HCT116 (cell line): ENCODE data around the gene SHROOM3. TPM values are rescaled to one million over a fixed set of nuclear protein-coding genes. Genes with fewer than 3 reads are reported as not detected.
"Not testable (repeated sequence)": the region's sequence is repeated elsewhere in the genome, so short reads cannot be mapped to it uniquely, and the experiment has no call there.

Experiments used
- ATAC-seq: fragments of 200-7000 bp; cut with Tn5 transposase; 2 replicates; pipeline ENCODE4 v1.9.1; 2020; ENCODE audit warnings: mild to moderate bottlenecking, moderate library complexity
- BruUV-seq: library from RNA; stranded (reverse); fragments of 400-500 nt; replicated peaks from 2 replicates; lab custom pipeline; 2021; lab: Mats Ljungman, UMichigan
- CTCF ChIA-PET: fragments of 300-600 bp; sonication (Branson Sonifier 250); formaldehyde crosslinking; loops from one replicate; lab custom pipeline; 2021; ENCODE audit warnings: antibody characterized with exemption; lab: Charles Lee
- POLR2A ChIA-PET: fragments of 300-600, 350-600 bp; sonication (Branson Sonifier 250); formaldehyde crosslinking; loops from one replicate; lab custom pipeline; 2021; ENCODE audit warnings: antibody characterized with exemption; lab: Charles Lee
- RAD21 ChIA-PET, 2 experiments: fragments of 300-600 bp; sonication (Branson Sonifier 250); formaldehyde crosslinking; loops; one replicate each; lab custom pipeline; 2023; ENCODE audit warnings: low total read pairs in 2 of 2; ENCODE audit not compliant: uncharacterized antibody in 2 of 2, unreplicated experiment in 2 of 2, low non-redundant PET in 1 of 2; lab: Charles Lee
- DNase-seq: peaks from one replicate; pipeline ENCODE4 v3.0.0-alpha.2; 2010; ENCODE audit warnings: low read depth, low spot score
- H2AFZ ChIP-seq: fragments of 200-600 bp; shearing (Covaris generic), sonication (generic); 2 replicates; pipeline ENCODE4 v1.6.1; 2017; ENCODE audit warnings: low read depth, mixed run types, mixed read lengths, antibody characterized with exemption, low read length; ENCODE audit not compliant: poor library complexity, severe bottlenecking
- H3K27ac ChIP-seq: 2 replicates; pipeline ENCODE4 v1.5.1; 2012; ENCODE audit warnings: low read depth, low read length
- H3K27me3 ChIP-seq: fragments of 200-600 bp; sonication (generic); 2 replicates; pipeline ENCODE4 v1.6.1; 2016; ENCODE audit warnings: mixed run types, low read length, mixed read lengths; ENCODE audit not compliant: insufficient read depth
- H3K36me3 ChIP-seq, 2 experiments: fragments of 200-500 bp in 1 of 2; fragments of 200-600 bp in 1 of 2; sonication (Bioruptor generic) in 1 of 2; sonication (generic) in 1 of 2; 2 replicates each; pipeline versions ENCODE4 v1.5.1 to v1.6.1; 2014 to 2016; ENCODE audit warnings: low read length in 2 of 2, inconsistent platforms in 1 of 2, mixed read lengths in 1 of 2, mixed run types in 1 of 2; ENCODE audit not compliant: insufficient read depth in 2 of 2, control insufficient read depth in 1 of 2
- H3K4me1 ChIP-seq, 2 experiments: fragments of 200-600 bp in 1 of 2; sonication (generic) in 1 of 2; 2 replicates each; pipeline versions ENCODE4 v1.5.1 to v1.6.1; 2012 to 2017; ENCODE audit warnings: low read length in 2 of 2, inconsistent platforms in 1 of 2, mild to moderate bottlenecking in 1 of 2, mixed read lengths in 1 of 2, mixed run types in 1 of 2, moderate library complexity in 1 of 2; ENCODE audit not compliant: insufficient read depth in 2 of 2, control insufficient read depth in 1 of 2
- H3K4me2 ChIP-seq: fragments of 200-600 bp; sonication (generic); 2 replicates; pipeline ENCODE4 v1.6.1; 2017; ENCODE audit warnings: mixed run types, low read length, mixed read lengths
- H3K4me3 ChIP-seq, 2 experiments: fragments of 200-600 bp in 1 of 2; sonication (generic) in 1 of 2; replicated peaks in 1 of 2; 2 replicates each; pipeline ENCODE4 v1.5.1; 2011 to 2016; ENCODE audit warnings: low read length in 2 of 2, control low read depth in 1 of 2, low read depth in 1 of 2, mild to moderate bottlenecking in 1 of 2, mixed read lengths in 1 of 2, mixed run types in 1 of 2
- H3K79me2 ChIP-seq: fragments of 200-600 bp; sonication (generic); 2 replicates; pipeline ENCODE4 v1.6.1; 2017; ENCODE audit warnings: mild to moderate bottlenecking, mixed run types, low read length, moderate library complexity, mixed read lengths; ENCODE audit not compliant: insufficient read depth
- H3K9ac ChIP-seq: fragments of 200-600 bp; sonication (generic); 2 replicates; pipeline ENCODE4 v1.6.1; 2016; ENCODE audit warnings: low read length, mixed read lengths
- H3K9me2 ChIP-seq: fragments of 200-600 bp; sonication (generic), shearing (Covaris generic); 2 replicates; pipeline ENCODE4 v1.6.1; 2017; ENCODE audit warnings: mixed run types, mild to moderate bottlenecking, moderate library complexity; ENCODE audit not compliant: insufficient read depth
- H3K9me3 ChIP-seq, 2 experiments: fragments of 200-500 bp in 1 of 2; fragments of 200-600 bp in 1 of 2; sonication (Bioruptor generic) in 1 of 2; sonication (generic) in 1 of 2; 2 replicates each; pipeline ENCODE4 v1.6.1; 2014 to 2017; ENCODE audit warnings: low read length in 2 of 2, mixed read lengths in 2 of 2, inconsistent platforms in 1 of 2, low read depth in 1 of 2, mild to moderate bottlenecking in 1 of 2, mixed run types in 1 of 2, moderate library complexity in 1 of 2; ENCODE audit not compliant: control insufficient read depth in 1 of 2, insufficient read depth in 1 of 2
- H4K20me1 ChIP-seq: fragments of 200-600 bp; sonication (generic), shearing (Covaris generic); 2 replicates; pipeline ENCODE4 v1.6.1; 2017; ENCODE audit warnings: mixed run types, mild to moderate bottlenecking, moderate library complexity; ENCODE audit not compliant: insufficient read depth
- ATF3 ChIP-seq: IDR thresholded peaks from 2 replicates; pipeline ENCODE4 v1.6.1; 2012
- CEBPB ChIP-seq: IDR thresholded peaks from 2 replicates; pipeline ENCODE4 v1.6.1; 2012; ENCODE audit warnings: low read depth
- EGR1 ChIP-seq: IDR thresholded peaks from 2 replicates; pipeline ENCODE4 v1.6.1; 2012; ENCODE audit warnings: low read depth
- ELF1 ChIP-seq: IDR thresholded peaks from 2 replicates; pipeline ENCODE4 v1.6.1; 2012; ENCODE audit warnings: low read depth, borderline replicate concordance
- EZH2 ChIP-seq: fragments of 200-600 bp; sonication (generic); IDR thresholded peaks from 2 replicates; pipeline ENCODE4 v1.6.1; 2017; ENCODE audit warnings: antibody characterized with exemption, mixed run types
- POLR2AphosphoS5 ChIP-seq: IDR thresholded peaks from 2 replicates; pipeline ENCODE4 v1.6.1; 2011; ENCODE audit warnings: mild to moderate bottlenecking, low read depth, low read length, moderate library complexity
- REST ChIP-seq: IDR thresholded peaks from 2 replicates; pipeline ENCODE4 v1.6.1; 2012; ENCODE audit warnings: low read depth
- SIN3A ChIP-seq: IDR thresholded peaks from 2 replicates; pipeline ENCODE4 v1.6.1; 2012; ENCODE audit warnings: low read depth
- SP1 ChIP-seq: IDR thresholded peaks from 2 replicates; pipeline ENCODE4 v1.6.1; 2012; ENCODE audit warnings: low read depth
- TCF7L2 ChIP-seq: IDR thresholded peaks from 2 replicates; pipeline ENCODE4 v1.7.0; 2011; ENCODE audit warnings: borderline replicate concordance, inconsistent platforms; ENCODE audit not compliant: insufficient read depth, insufficient read length; ENCODE audit errors: extremely low read depth
- YY1 ChIP-seq: IDR thresholded peaks from 2 replicates; pipeline ENCODE4 v1.6.1; 2011; ENCODE audit warnings: low read length, low read depth, moderate library complexity, mild to moderate bottlenecking; ENCODE audit not compliant: insufficient replicate concordance; ENCODE audit errors: extremely low read depth
- ZFX ChIP-seq: fragments of 450-650 bp; IDR thresholded peaks from 2 replicates; pipeline ENCODE4 v1.6.1; 2017
- ZNF274 ChIP-seq: fragments of 200-500 bp; sonication (Bioruptor generic); IDR thresholded peaks from 2 replicates; pipeline ENCODE4 v1.6.1; 2014; ENCODE audit warnings: mild to moderate bottlenecking, low read depth, low read length, inconsistent platforms
- intact Hi-C: fragments of 100-400 bp; cut with micrococcal nuclease; formaldehyde crosslinking; loops from 2 replicates; pipeline ENCODE4 v1.10.0; 2022
- total RNA-seq: library from RNA; stranded (reverse); gene quantifications from one replicate; pipeline ENCODE4 v1.2.1, GENCODE V29; 2021; ENCODE audit not compliant: unreplicated experiment

Gene SHROOM3
- total RNA-seq, 1 experiment from 2014 or later: 22.5 TPM

- no peak for TF ChIP-seq REST
- TF ChIP-seq ELF1: no peak
- no peak for TF ChIP-seq SP1
- no peak for TF ChIP-seq POLR2AphosphoS5
- no peak for TF ChIP-seq YY1
- TF ChIP-seq ATF3: no peak
- no peak for TF ChIP-seq ZNF274
- no peak for TF ChIP-seq SIN3A
Measured at GRCh38 chr4:76449833-76450232, 14.8 kb downstream of the SHROOM3 start (continued).

GRCh38 chr4:76453232-76453631 lies 18.2 kb downstream of the SHROOM3 start:
- no peak overlapping the region for H3K9ac ChIP-seq
- no peaks in the 10 kb centered on the region for H3K9me3 ChIP-seq
- no TSS peak for BruUV-seq
- no peaks in the 10 kb centered on the region for H4K20me1 ChIP-seq
- no peaks in the 10 kb centered on the region for H3K36me3 ChIP-seq
- H3K4me2 ChIP-seq: no peak overlapping the region
- ATAC-seq (no peak), DNase-seq (no peak)
- intact Hi-C loops: no loop called here
- H3K79me2 ChIP-seq: no peaks in the 10 kb centered on the region
- peaks cover 6 to 13% of the 10 kb centered on the region in 2 experiments for H3K4me1 ChIP-seq
- H3K9me2 ChIP-seq: no peaks in the 10 kb centered on the region
- H3K4me3 ChIP-seq: no peak overlapping the region
- RAD21 ChIA-PET: no interaction called here
- H3K27me3 ChIP-seq: no peaks in the 10 kb centered on the region
- no peak overlapping the region for H3K27ac ChIP-seq
- no peak overlapping the region for H2AFZ ChIP-seq
- TF ChIP-seq EZH2 (no peak), CEBPB (no peak), ZFX (no peak), EGR1 (no peak), TCF7L2 (no peak), ZNF274 (no peak)
- TF ChIP-seq, all 23 proteins: peak for 0
- ChIA-PET CTCF (no interaction called here), POLR2A (no interaction called here)

GRCh38 chr4:76454073-76454472 lies 19.0 kb downstream of the SHROOM3 start:
- H3K4me1 ChIP-seq: peaks cover 15 to 22% of the 10 kb centered on the region in 2 experiments
- ATAC-seq, H3K79me2 ChIP-seq, H4K20me1 ChIP-seq, CTCF ChIA-PET, RAD21 ChIA-PET, H3K4me3 ChIP-seq, BruUV-seq, DNase-seq, POLR2A ChIA-PET, H3K9ac ChIP-seq, H3K36me3 ChIP-seq, H3K4me2 ChIP-seq, H3K27ac ChIP-seq, H3K9me2 ChIP-seq, H3K27me3 ChIP-seq, intact Hi-C loops, H3K9me3 ChIP-seq: not testable (repeated sequence)
- H2AFZ ChIP-seq: peak overlapping the region; percentile 66
